ENCODE data around the gene SLC9A2.

- TF ChIP-seq CTCF (IDR thresholded peaks at IDR 0.05) (no peak), POLR2A (IDR thresholded peaks at IDR 0.05) (no peak), EP300 (IDR thresholded peaks at IDR 0.05) (no peak)
These were observed 130.6 kb downstream of the SLC9A2 start for GRCh38 chr2:102749938-102750337.

Measured in sigmoid colon (tissue), 4 donors.